ENCODE results near the gene C12orf75.

C12orf75 gene

GRCh38 chr12:105419606-105420005, 89.1 kb downstream of the C12orf75 start:
- Histone ChIP-seq H3K9ac (ENCODE audit: low read length in 5 of 5) (no peak overlapping the region), H3K27me3 (ENCODE audit: control insufficient read depth in 5 of 5, insufficient read depth in 4 of 5, low read length in 5 of 5) (no peaks in the 10 kb centered on the region), H3K4me1 (ENCODE audit: control insufficient read depth in 5 of 5, insufficient read depth in 5 of 5, low read length in 5 of 5) (no peaks in the 10 kb centered on the region), H3K4me3 (ENCODE audit: low read depth in 1 of 5, low read length in 5 of 5) (no peak overlapping the region), H3K9me3 (ENCODE audit: control insufficient read depth in 5 of 5, low read length in 5 of 5) (no peaks in the 10 kb centered on the region), H3K36me3 (ENCODE audit: control insufficient read depth in 5 of 5, insufficient read depth in 5 of 5, low read length in 5 of 5) (no peaks in the 10 kb centered on the region), H3K27ac (ENCODE audit: low read depth, low read length) (no peak overlapping the region)

GRCh38 chr12:105420046-105420445, 89.6 kb downstream of the C12orf75 start:
- H3K4me3 ChIP-seq (ENCODE audit: low read depth in 1 of 5, low read length in 5 of 5): no peak overlapping the region
- H3K9ac ChIP-seq (ENCODE audit: low read length in 5 of 5): no peak overlapping the region
- no peak overlapping the region for H3K27ac ChIP-seq (ENCODE audit: low read depth, low read length)
- H3K4me1 ChIP-seq (ENCODE audit: control insufficient read depth in 5 of 5, insufficient read depth in 5 of 5, low read length in 5 of 5): no peaks in the 10 kb centered on the region
- no peaks in the 10 kb centered on the region for H3K36me3 ChIP-seq (ENCODE audit: control insufficient read depth in 5 of 5, insufficient read depth in 5 of 5, low read length in 5 of 5)
- H3K9me3 ChIP-seq (ENCODE audit: control insufficient read depth in 5 of 5, low read length in 5 of 5): no peaks in the 10 kb centered on the region
- no peaks in the 10 kb centered on the region for H3K27me3 ChIP-seq (ENCODE audit: control insufficient read depth in 5 of 5, insufficient read depth in 4 of 5, low read length in 5 of 5)

- H3K9ac ChIP-seq (ENCODE audit: low read length in 5 of 5): no peak overlapping the region
- no peaks in the 10 kb centered on the region for H3K4me1 ChIP-seq (ENCODE audit: control insufficient read depth in 5 of 5, insufficient read depth in 5 of 5, low read length in 5 of 5)
- H3K27me3 ChIP-seq (ENCODE audit: control insufficient read depth in 5 of 5, insufficient read depth in 4 of 5, low read length in 5 of 5): no peaks in the 10 kb centered on the region
- no peak overlapping the region for H3K27ac ChIP-seq (ENCODE audit: low read depth, low read length)
- no peaks in the 10 kb centered on the region for H3K9me3 ChIP-seq (ENCODE audit: control insufficient read depth in 5 of 5, low read length in 5 of 5)
- H3K36me3 ChIP-seq (ENCODE audit: control insufficient read depth in 5 of 5, insufficient read depth in 5 of 5, low read length in 5 of 5): no peaks in the 10 kb centered on the region
- no peak overlapping the region for H3K4me3 ChIP-seq (ENCODE audit: low read depth in 1 of 5, low read length in 5 of 5)
These were observed 90.3 kb downstream of the C12orf75 start for GRCh38 chr12:105420659-105421240.
